Measurements from ENCODE around the gene ATP1B2. TPM values are rescaled to one million over a fixed set of nuclear protein-coding genes. Genes with fewer than 3 reads are reported as not detected.

Gene ATP1B2
- total and polyA plus RNA-seq, 9 of the 15 experiments (the other 6 are each of a cell fraction or from before 2014, with no cell fraction given): 0.23 to 6.0 (median 0.99) TPM

DNA sequence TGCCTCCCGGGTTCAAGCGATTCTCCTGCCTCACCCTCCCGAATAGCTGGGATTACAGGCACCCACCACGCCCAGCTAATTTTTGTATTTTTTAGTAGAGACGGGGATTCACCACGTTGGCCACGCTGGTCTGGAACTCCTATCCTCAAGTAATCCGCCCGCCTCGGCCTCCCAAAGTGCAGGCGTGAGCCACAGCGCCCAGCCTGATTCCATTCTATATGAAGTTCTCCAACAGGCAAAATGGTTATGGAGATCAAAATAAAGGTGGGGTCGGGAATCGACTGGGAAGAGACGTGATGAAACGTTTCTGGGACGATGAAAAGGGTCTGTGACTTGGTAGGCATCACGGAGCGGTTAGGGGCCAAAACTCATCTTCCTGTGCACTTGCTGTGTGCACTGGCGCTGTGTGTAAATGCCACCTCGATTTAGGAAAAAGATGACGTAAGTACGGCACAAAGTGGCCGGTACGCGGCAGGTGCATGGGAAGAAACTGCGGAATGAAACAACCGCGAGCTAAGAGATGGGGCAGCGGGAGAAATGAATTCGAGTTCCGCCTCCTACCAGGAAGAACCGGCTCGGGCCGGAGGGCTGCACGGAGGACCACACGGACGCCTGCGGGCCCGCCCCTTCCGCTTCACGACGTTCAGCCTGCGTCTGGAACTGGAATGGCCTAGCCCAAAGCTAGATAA lies 35.0 kb downstream of the ATP1B2 start (continued):
- TF ChIP-seq FOXP4 (CRISPR knock-in tag; IDR thresholded peaks at IDR 0.05; ENCODE audit: borderline replicate concordance): no peak
- peak; percentile 57; the same call in 1 of the 2 replicates for TF ChIP-seq CTBP1 (IDR thresholded peaks at IDR 0.05; ENCODE audit: borderline replicate concordance)
- TF ChIP-seq, protein P1, sequence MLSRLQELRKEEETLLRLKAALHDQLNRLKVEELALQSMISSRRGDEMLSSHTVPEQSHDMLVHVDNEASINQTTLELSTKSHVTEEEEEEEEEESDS (CRISPR knock-in tag; IDR thresholded peaks at IDR 0.05): no peak
- no peak for TF ChIP-seq U2AF1 (optimal IDR thresholded peaks at IDR 0.05; ENCODE audit: low read depth, low read length)
- no peak for TF ChIP-seq IFI16 (CRISPR knock-in tag; IDR thresholded peaks at IDR 0.05)
- no peak for TF ChIP-seq NBN (IDR thresholded peaks at IDR 0.05; ENCODE audit: low read depth)
- TF ChIP-seq RBM15 (IDR thresholded peaks at IDR 0.05; ENCODE audit: insufficient read depth, low read length): no peak
- TF ChIP-seq HLTF (IDR thresholded peaks at IDR 0.05): no peak
- TF ChIP-seq FOS (IDR thresholded peaks at IDR 0.05; ENCODE audit: extremely low read depth, insufficient read length): no peak
- TF ChIP-seq CBX2 (IDR thresholded peaks at IDR 0.05; ENCODE audit: insufficient read depth, low read length, poor library complexity, severe bottlenecking): no peak
- no peak for TF ChIP-seq CBFA2T3 (IDR thresholded peaks at IDR 0.05)
- no peak for TF ChIP-seq POLR3G (IDR thresholded peaks at IDR 0.05; ENCODE audit: extremely low read depth, insufficient read length, insufficient replicate concordance)
- TF ChIP-seq NFRKB (IDR thresholded peaks at IDR 0.05; ENCODE audit: low read depth): peak; percentile 69
- TF ChIP-seq POLR2B (IDR thresholded peaks at IDR 0.05; ENCODE audit: low read depth, partially characterized antibody): peak; percentile 67
- TF ChIP-seq STAG1 (CRISPR knock-in tag; IDR thresholded peaks at IDR 0.05; ENCODE audit: borderline replicate concordance): no peak
- no peak for TF ChIP-seq BRF1 (IDR thresholded peaks at IDR 0.05; ENCODE audit: borderline replicate concordance, extremely low read depth, insufficient read length)
- TF ChIP-seq ZNF639 (CRISPR knock-in tag; conservative IDR thresholded peaks at IDR 0.05 in 1 of 2, IDR thresholded peaks at IDR 0.05 in 1 of 2): no peak
- TF ChIP-seq RNF219 (CRISPR knock-in tag; IDR thresholded peaks at IDR 0.05): no peak
- no peak; a peak in 1 of 4 replicates for TF ChIP-seq KDM1A (IDR thresholded peaks at IDR 0.05)
- peak; percentile 16 for TF ChIP-seq BRD9 (IDR thresholded peaks at IDR 0.05; ENCODE audit: low read depth, partially characterized antibody)
- TF ChIP-seq ZNF695 (CRISPR knock-in tag; IDR thresholded peaks at IDR 0.05): no peak
- 0 out of 2 replicates have a peak, but pooled peaks have one; percentile 58 for TF ChIP-seq ERF (CRISPR knock-in tag; IDR thresholded peaks at IDR 0.05)
- no peak for TF ChIP-seq RBM17 (IDR thresholded peaks at IDR 0.05; ENCODE audit: borderline replicate concordance, low read depth, low read length)
